ENCODE data around the gene CEP350. TPM values are rescaled to one million over a fixed set of nuclear protein-coding genes. Genes with fewer than 3 reads are reported as not detected.
A peak's percentile ranks its signal among the peaks of the same experiment; 100 is the strongest.

CEP350 gene
- total RNA-seq, 3 donors from 2014 or later = 79.0 to 124 (median 95.0) TPM

DNA sequence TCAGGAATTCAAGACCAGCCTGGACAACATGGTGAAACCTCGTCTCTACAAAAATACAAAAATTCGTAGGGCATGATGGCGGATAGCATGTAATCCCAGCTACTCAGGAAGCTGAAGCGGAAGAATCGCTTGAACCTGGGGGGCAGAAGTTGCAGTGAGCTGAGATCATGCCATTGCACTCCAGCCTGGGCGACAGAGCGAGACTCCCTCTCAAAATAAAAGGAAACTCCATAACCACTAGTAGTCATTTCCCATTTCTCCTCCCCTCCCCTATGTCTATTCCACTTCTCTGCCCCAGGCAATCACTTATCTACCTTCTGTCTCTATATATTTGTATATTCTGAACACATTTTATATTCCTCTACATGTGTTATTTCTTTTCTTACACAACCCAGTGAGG is 4.0 kb upstream of the CEP350 start:
- H3K4me3 ChIP-seq = no peak overlapping the region
- H3K36me3 ChIP-seq = no peaks in the 10 kb centered on the region
- intact Hi-C loops (cut with DNase I; ENCODE audit: low total_unique reads) = no loop called here
- TF ChIP-seq, protein P1, sequence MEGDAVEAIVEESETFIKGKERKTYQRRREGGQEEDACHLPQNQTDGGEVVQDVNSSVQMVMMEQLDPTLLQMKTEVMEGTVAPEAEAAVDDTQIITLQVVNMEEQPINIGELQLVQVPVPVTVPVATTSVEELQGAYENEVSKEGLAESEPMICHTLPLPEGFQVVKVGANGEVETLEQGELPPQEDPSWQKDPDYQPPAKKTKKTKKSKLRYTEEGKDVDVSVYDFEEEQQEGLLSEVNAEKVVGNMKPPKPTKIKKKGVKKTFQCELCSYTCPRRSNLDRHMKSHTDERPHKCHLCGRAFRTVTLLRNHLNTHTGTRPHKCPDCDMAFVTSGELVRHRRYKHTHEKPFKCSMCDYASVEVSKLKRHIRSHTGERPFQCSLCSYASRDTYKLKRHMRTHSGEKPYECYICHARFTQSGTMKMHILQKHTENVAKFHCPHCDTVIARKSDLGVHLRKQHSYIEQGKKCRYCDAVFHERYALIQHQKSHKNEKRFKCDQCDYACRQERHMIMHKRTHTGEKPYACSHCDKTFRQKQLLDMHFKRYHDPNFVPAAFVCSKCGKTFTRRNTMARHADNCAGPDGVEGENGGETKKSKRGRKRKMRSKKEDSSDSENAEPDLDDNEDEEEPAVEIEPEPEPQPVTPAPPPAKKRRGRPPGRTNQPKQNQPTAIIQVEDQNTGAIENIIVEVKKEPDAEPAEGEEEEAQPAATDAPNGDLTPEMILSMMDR (IDR thresholded peaks at IDR 0.05) = no peak
- TF ChIP-seq POLR2A (IDR thresholded peaks at IDR 0.05) (no peak), POLR2AphosphoS5 (IDR thresholded peaks at IDR 0.05) (no peak)
- DNase-seq (ENCODE audit: low spot score in 2 of 2) = no peak
- no peak overlapping the region for H3K27ac ChIP-seq
- H3K9me3 ChIP-seq = no peaks in the 10 kb centered on the region
- H3K27me3 ChIP-seq = no peaks in the 10 kb centered on the region
- no peaks in the 10 kb centered on the region for H3K4me1 ChIP-seq

DNA sequence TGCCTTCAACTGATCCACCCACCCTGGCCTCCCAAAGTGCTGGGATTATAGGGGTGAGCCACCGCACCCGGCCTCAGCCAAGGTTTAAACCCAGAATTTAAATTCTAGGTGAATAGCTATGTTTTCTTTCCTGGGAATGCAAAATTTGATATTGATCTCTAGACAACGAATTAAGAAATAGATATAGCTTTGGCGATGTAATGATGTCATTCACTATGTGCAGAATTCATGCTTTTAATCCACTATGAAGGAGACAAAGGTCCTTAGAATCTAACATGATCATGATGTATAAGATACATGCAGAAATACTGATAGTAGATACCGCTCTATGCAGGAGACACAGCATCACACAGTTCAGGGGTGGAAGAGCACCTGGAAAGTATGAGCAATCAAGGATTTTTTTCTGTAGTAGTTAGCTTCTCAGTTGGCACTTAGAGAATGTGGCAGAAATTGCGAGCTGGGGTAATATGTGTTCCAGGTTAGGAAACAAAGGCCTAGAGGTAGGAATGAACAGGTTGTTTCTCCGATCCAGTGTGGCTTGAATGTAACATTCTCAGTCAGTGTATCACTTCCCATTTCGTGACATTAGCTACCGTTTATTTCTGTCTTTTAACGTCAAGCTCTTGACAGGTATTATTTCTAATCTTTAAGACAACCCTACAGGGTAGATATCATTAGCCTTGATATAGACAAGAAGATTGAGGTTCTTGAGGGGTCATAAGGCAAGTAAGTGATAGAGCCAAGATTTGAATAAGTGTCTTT is 3.0 kb upstream of the CEP350 start:
- Histone ChIP-seq H3K27ac (no peak overlapping the region), H3K36me3 (no peaks in the 10 kb centered on the region), H3K9me3 (no peaks in the 10 kb centered on the region), H3K27me3 (no peaks in the 10 kb centered on the region), H3K4me3 (no peak overlapping the region), H3K4me1 (no peaks in the 10 kb centered on the region)
- TF ChIP-seq POLR2A (IDR thresholded peaks at IDR 0.05) (no peak), POLR2AphosphoS5 (IDR thresholded peaks at IDR 0.05) (no peak)
- TF ChIP-seq, protein P1 (IDR thresholded peaks at IDR 0.05) = no peak
- no peak for DNase-seq (ENCODE audit: low spot score in 2 of 2)
- intact Hi-C loops (cut with DNase I; ENCODE audit: low total_unique reads) = no loop called here

DNA sequence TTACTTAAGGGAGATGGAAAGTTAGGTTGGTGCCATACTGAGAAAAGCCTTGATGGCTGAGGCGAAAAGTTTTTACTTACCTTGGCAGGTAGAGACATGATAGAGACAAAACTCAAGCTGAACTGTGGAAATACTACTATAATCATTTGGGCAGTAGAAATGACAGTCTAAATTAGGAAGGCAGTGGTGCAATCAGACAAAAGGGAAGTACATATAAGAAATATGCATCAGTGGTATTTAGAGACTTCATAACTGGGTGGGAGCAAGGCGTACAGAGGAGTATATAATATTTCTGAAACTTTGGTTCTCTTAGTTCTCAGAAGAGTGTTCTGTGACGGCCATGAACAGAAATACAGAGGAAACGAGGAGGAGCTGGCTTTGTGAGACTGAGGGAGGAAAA is 2.4 kb upstream of the CEP350 start:
- intact Hi-C loops (cut with DNase I; ENCODE audit: low total_unique reads) = no loop called here
- H3K27ac ChIP-seq = no peak overlapping the region

DNA sequence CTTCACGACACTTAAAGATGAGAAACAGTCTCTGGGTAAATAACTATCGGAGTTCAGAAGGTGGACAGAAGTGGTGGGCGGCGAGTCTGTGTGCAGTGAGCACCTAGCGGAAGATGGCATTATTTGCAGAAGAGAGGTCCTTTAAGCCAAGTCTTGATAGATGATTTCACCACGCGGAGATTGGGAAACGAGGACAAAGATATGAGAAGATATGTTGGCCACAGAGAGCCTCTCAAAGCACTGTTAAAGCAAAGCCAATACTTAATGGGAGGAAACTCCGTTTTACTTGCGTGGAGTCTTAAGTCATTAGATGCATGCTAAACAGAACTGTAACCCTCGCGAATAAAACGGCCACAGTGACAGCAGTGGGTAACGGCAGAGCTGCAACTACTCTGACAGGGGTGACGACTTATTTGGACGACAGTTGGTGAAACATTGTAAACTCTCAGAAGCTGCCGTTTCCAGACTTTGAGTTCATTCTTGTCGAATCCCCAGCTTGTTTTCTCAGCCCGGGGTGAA is 577 bp upstream of the CEP350 start:
- intact Hi-C loops (cut with DNase I; ENCODE audit: low total_unique reads) = no loop called here
- DNase-seq (ENCODE audit: low spot score in 2 of 2) = no peak

More for the DNA sequence above, 2.4 kb upstream of the CEP350 start:
- Histone ChIP-seq H3K4me3 (no peak overlapping the region), H3K4me1 (no peaks in the 10 kb centered on the region), H3K36me3 (no peaks in the 10 kb centered on the region), H3K27me3 (no peaks in the 10 kb centered on the region), H3K9me3 (no peaks in the 10 kb centered on the region)
- TF ChIP-seq, protein P1 (IDR thresholded peaks at IDR 0.05) = no peak
- TF ChIP-seq POLR2AphosphoS5 (IDR thresholded peaks at IDR 0.05) (no peak), POLR2A (IDR thresholded peaks at IDR 0.05) (no peak)
- DNase-seq (ENCODE audit: low spot score in 2 of 2) = no peak

DNA sequence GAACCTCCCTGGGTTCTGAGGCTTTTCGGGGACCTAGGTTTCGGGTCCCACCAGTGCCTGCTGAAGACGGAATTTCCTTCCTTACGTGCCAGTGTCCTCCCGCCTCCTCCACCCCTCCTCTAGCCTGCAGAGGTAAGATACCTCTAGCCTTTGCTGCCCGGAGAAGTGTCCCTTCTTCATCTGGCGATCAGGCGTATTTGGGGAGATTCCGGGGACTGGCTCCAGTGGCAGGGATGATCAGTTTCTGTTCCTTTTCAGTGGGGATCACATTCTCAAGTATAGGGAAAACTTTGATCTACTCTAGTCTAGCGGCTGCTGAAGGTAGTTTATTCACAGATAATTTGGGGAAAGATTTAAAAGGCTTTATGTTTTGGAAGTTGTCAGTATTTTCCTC is 674 bp downstream of the CEP350 start:
- DNase-seq (ENCODE audit: low spot score in 2 of 2) = peak in 1 of 2 donors; percentile 29
- intact Hi-C loops (cut with DNase I; ENCODE audit: low total_unique reads) = no loop called here
- H3K27ac ChIP-seq = peak overlapping the region; percentile 97
- no peaks in the 10 kb centered on the region for H3K4me1 ChIP-seq
- H3K9me3 ChIP-seq = no peaks in the 10 kb centered on the region
- TF ChIP-seq POLR2AphosphoS5 (IDR thresholded peaks at IDR 0.05) = no peak
- TF ChIP-seq, protein P1 (IDR thresholded peaks at IDR 0.05) = no peak
- no peak for TF ChIP-seq POLR2A (IDR thresholded peaks at IDR 0.05)
- no peaks in the 10 kb centered on the region for H3K36me3 ChIP-seq
- H3K4me3 ChIP-seq = peak overlapping the region; percentile 82 to 99 (median 89)
- H3K27me3 ChIP-seq = no peaks in the 10 kb centered on the region

More for the DNA sequence above, 577 bp upstream of the CEP350 start:
- Histone ChIP-seq H3K27me3 (no peaks in the 10 kb centered on the region), H3K9me3 (no peaks in the 10 kb centered on the region), H3K27ac (peak overlapping the region; percentile 97), H3K4me1 (no peaks in the 10 kb centered on the region), H3K4me3 (peak overlapping the region; percentile 82 to 99 (median 89)), H3K36me3 (no peaks in the 10 kb centered on the region)
- no peak for TF ChIP-seq POLR2A (IDR thresholded peaks at IDR 0.05)
- TF ChIP-seq, protein P1 (IDR thresholded peaks at IDR 0.05) = peak in 2 of 3 donors; percentile 9 to 28

Measured in breast epithelium (tissue), 4 donors.